D341Med (cell line): ENCODE data around the gene HIVEP2.

Experiments used
- DNase-seq: peaks from one replicate; pipeline ENCODE4 v3.0.0; 2012; ENCODE audit warnings: low spot score

The HIVEP2 gene

DNA sequence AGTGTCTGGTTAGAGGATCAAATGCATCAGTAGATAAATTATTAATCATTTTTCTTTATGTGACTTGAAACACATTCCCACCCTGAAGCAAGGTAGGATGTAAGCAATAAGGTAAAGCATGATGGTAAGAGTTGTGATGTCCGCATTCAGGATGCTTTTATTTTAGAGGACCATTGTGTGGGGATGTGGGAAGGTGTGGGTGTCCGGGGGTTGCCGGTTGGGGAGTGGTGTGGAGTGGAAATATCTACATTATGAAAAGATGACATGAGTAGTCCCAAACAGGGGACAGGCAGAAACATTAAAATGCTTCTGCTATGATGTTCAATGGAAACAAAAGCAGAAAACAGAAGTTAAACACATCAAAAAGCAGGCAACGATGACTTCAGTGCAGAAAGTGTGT is 215.4 kb downstream of the HIVEP2 start:
- no peak for DNase-seq

DNA sequence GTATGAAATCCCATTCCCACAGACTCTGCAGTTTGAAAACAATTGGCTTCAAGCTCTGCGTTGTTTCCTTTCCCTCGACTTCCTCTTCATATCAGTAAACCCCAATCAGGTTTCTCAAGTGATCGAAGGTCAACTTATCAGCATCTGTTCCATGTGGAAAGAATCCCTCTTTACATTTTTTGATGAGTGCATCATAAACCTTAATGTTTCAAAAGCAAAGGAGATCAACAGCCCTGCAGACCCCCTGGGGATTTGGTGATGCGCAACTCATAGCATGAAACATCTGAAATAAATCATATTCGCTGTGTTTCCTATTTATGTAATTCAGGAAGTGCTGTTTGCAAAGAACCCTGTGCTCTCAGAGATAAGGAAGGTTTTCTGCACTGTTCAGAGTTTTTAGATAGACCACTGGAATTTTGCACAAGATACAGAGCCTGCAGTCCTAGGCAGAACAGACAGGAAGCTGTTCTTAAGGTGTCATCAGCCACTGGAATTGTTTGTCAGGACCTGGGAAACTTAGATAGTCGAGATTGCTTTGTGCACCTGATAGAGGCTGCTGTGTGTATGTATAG is 216.0 kb downstream of the HIVEP2 start:
- DNase-seq: no peak

DNA sequence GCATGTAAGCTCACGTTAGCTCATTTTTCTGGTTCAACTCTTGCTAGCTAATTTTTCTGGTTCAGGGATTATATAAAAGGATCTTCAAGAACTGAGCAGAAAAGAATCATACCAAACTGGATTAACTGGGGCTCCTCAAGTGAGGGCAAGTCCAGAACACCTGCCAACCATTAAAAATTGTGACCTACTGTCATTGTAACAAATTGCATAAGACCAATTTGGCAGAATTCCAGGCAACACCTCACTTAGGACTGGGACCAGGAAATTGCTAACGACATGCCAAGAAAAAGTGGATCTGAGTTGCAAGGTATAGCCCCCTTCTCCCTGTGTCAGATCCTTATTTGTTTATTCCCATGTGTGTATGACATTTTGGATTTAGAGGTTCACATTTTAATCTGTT is 216.6 kb downstream of the HIVEP2 start:
- no peak for DNase-seq

DNA sequence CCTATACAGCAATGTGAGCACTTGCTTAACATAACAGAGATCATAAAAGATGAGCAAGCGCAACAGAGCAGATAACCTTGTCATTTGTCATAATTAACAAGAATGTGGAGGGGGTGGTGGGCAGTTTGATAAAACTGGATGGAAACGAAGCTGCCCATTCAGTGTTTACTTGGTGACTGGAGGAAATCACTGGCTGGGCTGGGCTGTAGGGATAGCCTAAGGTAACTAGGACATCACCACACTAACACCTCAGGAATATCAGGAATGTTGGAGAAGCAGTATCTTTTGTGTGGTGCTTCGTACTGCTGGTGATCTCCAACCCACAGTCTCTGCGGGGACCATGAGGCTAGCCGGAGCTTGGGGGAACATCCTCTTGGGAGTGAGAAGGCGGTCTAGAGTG is 218.4 kb downstream of the HIVEP2 start:
- no peak for DNase-seq

DNA sequence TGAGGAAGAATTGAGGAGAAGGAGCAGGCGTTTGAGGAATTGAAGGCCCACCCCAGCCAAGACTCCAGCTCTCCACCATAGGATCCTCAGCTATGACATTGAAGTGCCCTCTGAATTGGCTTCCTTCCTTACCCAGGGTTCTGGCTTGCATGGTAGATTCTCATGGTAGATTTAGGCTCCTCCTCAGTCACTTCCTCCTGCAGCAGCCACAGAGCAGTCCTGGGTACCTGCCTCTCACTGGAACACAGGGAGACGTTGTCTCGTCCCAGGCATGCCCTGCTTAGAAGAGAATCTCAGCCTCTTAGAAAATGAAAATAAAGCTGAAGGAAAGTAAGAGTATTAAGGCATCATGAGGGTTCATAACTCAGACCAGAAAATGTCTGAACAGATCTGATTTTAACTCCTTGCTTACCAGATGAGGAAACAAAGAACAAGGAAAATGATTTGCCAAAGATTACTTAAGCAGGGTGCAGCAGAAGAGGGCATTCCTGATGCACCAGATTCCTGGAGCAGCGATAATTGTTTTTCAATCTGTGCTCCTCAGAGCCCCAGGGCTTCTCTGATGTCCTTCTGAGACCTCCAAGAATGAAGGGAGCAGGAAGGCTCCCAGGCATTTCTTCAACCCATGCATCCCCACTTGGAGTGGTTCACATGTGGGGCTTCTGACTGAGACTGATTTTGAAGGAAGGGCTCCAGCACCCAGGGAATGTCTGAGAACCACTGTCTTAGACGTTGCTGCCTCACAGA is 219.8 kb downstream of the HIVEP2 start:
- no peak for DNase-seq

DNA sequence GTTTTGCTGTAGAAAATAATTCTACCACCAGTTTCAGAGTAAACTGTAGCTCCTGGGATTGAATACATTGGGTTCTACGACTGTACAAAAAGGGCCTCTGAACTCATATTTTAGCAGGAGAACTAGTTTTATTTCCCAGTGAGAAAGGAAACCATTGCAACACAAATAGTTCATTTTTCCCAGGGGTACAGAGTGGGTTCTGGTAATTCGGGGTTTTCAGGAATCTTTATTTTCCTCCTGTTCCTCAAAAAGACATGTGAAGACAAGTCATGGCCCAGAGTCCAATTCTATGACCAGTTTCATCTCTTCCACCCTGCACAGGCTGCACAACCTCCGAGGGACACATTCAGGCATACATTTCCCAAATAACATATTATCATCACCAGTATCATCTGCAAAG is 222.1 kb downstream of the HIVEP2 start:
- no peak for DNase-seq

DNA sequence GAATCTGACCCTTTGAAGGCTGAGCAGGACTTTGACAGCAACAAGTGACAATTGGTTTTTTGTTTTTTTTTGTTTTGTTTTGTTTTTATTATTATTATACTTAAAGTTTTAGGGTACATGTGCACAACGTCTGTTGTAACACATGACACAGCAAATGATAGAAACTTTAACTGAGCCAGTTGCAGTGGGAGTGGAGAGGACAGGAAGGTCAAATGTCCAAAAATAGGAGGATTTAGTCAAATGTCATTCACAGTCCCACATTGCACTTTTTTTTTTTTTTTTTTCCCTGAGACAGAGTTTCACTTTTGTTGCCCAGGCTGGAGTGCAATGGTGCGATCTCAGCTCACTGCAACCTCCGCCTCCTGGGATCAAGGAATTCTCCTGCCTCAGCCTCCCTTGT is 223.0 kb downstream of the HIVEP2 start:
- DNase-seq: no peak

DNA sequence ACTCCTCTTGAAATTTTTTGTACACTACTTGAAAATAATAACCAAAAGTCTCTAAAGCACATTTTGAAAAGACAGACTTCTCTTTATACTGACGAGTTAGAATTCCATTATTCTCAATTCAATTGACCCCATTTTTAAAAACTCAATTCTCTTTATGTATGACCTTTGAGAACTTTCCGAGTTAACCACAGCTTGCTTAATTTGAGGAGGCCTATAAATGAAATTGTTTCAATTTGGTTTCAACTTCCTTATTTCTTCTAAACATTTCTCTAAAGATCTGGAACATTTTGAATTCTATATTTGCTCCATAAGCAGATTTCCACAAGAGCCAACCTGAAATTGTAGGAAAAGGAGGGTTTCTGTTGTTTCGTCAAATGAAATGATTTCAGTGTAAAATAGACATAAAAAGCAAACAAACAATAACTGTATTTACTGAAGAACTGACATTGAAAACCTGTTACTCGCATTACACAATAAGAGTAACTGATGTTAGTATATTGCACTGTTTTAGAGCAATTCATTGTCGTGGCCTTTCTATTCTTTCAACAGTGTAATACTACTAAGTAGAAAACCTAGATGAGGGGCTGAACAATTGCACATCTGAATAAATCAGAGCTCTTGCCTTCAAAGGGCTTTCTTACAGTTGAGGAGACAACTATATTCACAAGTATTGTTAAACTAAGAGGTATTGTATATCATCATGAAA is 223.6 kb downstream of the HIVEP2 start:
- DNase-seq: no peak

DNA sequence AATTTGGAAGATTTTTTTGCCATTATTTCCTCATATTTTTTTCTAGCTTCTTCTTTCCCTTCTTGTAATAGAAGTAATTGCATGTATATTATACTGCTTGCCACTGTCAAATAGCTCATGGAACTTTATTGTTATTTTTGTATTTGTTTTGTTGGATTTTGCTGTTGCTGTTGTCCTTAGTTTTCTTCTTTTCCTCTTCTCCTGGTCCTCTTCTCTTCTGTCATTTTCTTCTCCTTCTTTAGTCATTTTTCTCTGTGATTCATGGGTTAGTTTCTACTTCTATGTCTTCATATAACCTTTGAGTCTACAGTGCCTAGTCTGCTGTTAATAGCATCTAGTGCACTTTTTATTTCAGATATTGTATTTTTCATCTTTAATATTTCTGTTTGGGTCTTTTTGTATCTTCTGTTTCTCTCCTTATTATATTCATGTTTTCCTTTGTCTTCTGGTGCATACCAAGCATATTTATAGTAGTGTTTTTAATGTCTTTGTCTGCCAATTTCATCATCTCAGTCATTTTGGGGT is 226.2 kb downstream of the HIVEP2 start:
- no peak for DNase-seq

DNA sequence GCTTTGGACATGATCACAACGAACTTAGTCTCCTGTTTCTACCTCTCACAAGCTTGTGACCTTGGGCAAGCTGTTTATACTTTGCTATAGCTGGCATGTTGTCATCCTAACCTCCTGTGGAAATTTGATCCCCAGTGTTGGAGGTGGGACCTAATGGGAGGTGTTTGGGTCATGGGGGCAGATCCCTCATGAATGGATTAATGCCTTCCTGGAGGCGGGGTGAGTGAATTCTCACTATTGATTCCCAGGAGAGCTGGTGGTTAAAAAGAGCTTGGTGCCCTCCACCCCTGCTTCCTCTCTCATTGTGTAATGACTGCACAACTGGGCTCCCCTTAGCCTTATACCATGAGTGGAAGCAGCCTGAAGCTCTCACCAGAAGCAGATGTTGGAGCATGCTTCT is 228.9 kb downstream of the HIVEP2 start:
- no peak for DNase-seq

DNA sequence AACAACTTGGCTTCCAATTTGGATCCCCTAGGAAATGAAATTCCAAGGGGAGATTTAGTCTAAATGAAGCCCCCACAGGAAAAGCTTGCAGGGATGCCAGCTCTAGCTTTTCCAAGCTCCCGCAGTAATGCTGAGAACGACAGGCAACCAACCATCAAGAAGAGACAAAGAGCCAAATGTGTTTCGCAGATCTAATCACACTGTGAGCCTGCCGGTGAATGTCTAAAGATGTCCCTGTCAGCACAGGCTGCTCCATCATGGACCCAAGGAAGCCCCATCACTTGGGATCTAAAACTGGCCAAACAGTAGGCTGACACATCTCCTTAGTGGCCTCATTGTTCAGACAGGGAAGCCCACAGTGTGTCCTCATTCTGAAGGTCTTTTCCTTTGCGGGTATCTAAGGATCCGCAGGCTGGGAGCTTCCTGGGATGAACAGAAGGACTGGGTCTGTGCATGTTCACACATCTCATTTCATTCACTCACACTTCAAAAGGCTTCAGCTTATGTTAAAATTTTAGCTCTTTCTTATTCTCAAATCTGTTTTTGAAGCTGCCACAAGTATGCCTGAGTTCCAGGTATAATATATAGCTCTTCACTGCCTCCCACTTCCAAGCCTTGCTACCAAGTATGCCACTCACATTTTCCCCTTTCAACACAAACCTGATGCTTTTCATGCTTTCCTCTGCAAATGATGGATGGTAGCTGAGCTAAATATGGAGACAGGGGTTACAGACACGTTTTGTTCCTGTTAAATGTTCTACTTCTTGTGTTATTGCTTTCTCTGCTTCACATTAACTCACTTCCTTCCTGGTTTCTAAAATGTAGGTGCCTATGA is 229.8 kb downstream of the HIVEP2 start:
- DNase-seq: no peak

DNA sequence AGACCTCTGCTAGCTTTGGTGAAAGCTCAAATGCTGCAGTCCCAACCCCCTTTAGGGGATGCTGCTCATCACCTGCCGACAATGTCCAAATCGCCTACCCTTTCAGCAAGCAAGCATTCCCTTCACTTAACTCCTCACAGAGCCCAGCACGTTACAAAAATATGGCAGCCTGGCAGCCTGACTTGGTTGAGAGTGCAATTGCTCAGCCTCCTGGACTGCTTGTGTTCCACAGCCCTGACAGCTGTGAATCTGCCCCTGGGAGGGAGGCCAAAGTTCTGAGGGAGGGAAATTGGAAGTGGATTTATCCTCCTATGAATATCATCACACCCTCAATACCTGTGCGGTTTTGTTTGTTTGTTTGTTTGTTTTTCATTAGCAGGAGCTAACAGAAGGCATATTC is 231.0 kb downstream of the HIVEP2 start:
- DNase-seq: no peak

DNA sequence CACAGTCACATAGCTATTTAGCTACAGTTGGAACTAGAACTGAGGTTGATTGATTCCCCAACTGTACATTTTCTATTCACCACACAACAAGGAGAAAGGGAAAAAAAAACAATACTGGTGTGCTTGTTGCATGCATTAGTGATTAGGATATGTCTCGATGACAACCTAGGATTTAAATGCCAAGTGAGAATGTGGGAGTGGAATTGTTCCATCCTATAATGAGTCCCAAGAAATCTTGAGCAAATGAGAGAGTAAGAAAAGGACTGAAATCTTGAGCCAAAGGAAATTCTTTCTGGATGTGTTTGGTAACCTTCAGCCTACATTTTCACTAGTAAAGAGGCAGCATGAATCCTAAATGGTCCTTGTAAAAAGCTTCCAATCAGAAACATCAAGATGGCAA is 232.7 kb downstream of the HIVEP2 start:
- no peak for DNase-seq

DNA sequence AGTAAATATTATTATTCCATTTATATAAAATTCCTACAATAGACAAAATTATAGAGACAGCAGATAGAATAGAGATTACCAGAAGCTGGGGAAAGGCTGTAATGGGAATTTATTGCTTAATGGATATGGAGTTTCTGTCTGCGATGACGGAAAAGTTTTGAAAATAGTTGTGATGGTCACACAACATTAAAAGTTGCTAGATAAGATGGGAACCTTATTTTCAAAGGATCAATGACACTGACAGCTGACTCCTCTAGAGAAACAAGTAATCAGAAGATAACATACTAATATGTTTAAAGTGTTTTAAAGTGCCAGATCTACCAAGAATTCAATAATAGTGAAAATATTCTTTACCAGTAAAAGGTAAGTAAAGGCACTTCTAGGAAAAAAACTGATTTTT is 236.3 kb downstream of the HIVEP2 start:
- DNase-seq: no peak

DNA sequence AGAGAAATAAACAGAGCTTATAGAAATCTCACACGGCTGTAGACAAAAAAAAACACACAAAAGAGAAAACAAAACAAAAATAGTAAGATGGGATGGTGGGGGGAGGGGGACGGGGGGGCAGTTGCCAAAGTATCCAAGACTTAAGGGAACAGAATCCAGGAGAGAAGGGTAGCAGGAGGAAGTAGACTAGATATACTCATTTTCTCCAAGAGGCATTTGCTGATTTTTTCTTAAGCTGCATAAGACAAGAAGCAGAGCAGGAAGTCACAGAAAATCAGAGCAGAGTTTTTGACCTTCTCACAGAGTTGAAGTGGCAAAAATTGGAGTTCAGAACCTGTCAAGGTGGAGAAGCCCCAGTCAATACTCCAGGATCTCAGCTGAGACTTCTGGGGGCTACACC is 237.7 kb downstream of the HIVEP2 start:
- DNase-seq: no peak

DNA sequence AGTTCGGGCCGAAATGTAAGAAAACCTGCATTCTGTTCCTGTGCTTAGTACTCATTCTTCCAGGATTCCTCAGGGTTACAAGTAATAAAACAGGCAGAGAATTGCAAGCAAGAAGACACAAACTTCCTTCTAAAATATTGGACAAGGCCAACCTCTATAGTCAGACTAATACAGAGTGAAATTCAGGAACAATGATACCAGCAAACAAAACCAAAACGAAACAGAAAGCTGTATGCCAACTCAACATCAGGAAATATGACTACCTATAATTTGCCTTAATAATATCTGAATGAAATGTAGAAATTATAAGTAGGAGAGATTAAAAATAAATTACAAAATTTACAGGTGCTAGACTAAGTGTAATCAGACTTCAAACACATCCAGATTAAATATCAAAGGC is 238.8 kb downstream of the HIVEP2 start:
- DNase-seq: no peak

DNA sequence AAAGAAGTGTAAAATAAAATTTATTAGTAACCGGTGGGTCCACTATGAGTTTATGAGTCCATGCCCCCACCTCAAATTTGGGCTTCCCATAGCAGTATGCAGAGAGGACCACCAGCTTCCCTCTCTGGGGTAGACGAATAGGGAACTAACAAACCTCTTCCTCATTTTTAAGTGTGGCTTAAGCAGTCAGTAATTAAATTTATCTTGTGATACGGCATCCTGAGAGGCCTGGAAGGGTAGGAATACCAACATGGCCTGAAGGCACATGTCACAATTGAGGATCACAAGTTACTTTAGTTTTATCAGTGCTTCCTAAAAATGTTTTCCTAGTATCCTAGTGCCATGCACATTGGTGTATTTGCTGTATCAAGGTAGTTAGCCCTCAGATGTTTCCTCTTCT is 239.9 kb downstream of the HIVEP2 start:
- DNase-seq: no peak

DNA sequence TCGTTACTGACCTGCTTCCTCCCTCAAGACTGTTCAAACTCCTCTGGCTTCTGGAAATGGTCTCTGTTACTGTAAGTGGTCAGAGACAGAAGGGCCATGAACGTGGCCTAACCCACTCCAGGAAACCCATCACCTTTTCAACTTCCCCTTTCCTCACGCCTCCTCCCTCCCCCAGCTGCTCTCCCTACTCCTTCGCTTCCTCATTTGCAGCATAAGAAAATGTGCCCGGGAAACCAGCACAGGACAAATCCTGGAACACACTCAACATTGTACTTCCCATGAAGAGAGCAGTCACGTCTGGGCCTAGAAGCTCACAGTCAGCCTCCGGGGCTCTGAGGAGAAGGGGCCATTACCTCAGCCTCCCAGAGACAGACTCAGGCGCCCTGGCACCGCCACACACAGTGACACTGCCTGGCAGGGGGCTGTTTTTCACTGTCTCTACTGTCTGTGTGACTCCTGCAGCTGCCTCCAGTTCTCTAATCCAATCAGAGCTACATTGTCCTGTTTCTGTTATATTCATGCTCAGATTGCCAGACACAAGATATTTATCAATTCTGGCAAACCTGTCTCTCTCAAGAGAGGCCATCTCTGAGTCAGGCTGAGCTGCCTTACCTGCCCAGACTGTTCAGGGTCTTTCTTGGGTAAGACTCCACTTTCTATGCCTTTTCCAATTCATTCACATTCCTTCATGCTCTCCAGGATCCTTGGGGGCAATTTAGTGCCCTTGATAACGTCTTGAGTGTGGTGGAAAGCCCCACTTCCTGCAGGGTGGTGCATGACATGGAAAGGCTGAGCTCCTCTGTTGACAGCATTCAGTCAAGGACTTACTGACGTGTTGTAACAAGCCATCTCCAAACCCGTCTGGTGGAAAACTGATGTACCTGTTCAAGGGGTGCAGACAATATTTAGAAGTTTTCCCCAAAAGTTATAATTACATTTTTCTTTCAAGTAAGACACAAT is 242.2 kb downstream of the HIVEP2 start:
- DNase-seq: no peak
